COR-L47 (cell line): ENCODE measurements around the gene GRIFIN.
A peak's percentile ranks its signal among the peaks of the same experiment; 100 is the strongest.

Experiments
- DNase-seq: peaks from one replicate; lab custom pipeline; 2025; lab: John Stamatoyannopoulos, UW

GRIFIN gene, protein sequence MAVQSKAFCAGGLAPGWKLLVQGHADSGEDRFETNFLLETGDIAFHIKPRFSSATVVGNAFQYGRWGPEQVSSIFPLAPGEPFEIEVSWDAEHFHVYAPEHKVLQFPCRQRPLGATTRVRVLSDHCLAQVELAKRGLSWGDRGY

GRCh38 chr7:2476298-2476697, at the start of gene GRIFIN:
TSS of gene GRIFIN (minus strand) at chr7:2476398. CDS start at chr7:2476383, 15 bp downstream.
- no peak for DNase-seq

- no peak for DNase-seq
Measured at GRCh38 chr7:2524808-2525657, 48.8 kb upstream of the GRIFIN start.

DNA sequence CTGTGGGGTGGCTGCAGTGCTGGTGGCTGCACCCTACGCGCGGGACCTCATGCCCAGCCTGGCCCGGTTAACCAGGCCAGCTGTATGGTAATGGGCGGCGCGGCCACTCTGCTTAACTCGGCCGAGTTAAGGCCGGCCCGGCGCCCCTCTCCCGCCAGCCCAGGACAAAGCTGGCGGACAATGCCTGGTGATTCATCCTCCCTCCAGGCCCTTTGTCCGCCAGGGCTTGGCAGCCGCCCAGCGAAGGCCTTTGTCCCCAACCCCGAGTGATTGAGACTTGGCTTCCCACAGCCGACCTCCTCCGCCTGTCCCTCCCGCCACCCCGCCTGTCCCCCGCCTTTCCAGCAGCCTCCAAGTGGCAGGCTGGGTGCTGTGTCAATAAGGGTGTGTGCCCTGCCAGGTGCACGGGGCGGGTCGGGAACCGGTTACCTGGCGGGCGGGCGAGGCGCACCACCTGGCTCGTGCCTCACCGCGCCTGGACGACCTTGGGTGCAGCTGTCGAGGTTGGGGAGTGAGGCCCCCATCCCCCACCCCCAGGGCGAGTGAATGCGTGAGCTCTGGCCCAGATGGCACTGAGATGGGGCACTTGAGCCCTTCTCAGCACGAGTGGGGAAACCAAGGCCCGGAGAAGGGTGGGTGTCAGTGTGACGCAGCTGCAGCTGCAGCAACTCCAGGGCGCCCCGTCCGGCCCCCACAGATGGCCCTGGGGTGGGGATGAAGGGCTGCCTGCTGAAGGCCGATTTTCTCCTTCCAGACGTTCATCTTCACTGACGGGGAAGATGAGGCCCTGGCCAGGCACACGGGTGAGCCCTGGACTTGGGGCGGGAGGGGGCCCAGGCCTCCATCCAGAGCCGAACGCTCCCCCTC, 48.0 kb upstream of the GRIFIN start:
- DNase-seq: peak; percentile 97

DNA sequence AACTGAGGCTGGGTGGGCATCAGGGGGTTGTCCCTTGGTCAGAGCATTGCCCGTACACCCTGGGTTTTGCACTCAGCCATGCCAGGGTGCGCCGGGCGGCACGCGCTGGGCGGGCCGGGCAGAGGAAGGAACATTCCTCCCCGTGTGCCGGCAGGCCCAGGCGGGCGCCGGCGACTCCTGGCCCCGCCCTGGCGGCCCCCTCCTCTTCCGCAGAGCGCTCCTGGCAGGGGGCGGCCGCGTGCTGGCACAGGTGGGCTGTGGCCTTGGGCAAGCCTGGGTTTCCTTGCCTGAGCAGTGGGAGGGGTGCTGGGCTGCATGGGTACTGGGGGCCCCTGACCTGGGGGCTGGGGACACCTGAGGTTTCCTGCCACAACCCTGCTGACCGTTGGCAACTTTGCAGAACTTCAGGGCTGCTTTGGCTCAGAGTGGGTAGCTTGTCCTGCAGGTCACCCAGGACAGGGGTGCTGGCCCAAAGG, 47.3 kb upstream of the GRIFIN start:
- DNase-seq: peak; percentile 91

DNA sequence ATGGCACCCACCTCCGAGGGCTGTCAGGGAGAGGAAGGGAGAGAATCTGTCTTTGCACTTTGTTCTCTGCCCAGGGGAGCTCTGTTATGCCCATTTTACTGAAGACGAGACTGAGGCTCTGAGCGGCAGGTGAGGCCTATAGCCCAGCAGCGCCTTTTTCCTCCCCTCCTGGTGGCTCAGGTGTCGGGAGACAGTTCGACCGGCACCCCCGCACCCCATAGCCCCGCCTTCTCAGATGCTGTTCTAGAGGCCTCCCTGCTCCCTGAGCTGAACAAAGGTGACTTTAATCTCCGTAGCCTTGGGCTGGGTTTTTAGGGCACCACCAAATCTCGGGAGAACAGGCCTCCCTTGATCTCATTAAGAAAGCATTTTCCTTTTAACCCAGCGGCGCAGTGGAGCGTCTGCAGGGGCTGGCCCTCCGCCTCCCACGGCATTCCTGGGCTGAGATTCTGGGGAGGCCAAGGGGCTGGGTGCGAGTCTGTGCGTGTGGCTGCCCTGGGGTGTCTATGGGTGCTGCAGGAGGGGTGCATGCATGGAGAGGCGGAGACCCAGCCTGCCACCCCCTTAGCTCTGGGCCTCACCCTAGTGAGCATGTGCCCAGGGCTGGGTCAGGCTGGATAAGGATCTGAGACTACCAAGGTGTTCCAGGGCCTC, 46.7 kb upstream of the GRIFIN start:
- DNase-seq: peak; percentile 45

DNA sequence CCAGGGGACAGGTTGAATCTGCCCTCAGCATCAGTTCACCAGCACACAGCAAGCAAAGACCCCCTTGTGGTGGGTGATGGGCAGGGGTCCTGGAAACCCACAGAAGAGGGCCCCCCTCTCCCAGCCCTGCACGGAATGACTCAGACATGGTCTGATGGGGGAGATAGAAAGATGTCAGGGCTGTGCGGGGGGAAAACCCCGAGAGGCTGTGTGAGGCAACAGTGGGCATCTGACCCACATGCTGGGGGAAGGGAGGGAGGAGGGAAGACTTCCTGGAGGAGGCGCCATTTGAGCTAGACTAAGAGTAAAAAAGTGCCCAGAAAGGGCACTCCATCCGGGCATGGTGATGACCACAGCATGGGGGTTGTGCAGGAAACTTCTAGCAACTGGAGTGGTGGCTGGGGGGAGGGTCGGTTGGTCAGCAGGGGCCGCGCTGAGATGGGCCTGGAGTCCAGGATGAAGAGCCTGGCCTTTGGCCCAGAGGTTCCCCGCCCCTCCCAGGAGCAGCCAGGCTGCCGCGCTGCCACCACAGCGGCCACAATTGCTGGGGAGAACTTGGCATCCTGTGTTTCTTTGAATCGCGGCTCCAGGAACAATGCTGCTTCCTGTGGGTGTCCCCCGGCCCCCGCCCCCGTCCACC, 45.9 kb upstream of the GRIFIN start:
- DNase-seq: peak; percentile 38

DNA sequence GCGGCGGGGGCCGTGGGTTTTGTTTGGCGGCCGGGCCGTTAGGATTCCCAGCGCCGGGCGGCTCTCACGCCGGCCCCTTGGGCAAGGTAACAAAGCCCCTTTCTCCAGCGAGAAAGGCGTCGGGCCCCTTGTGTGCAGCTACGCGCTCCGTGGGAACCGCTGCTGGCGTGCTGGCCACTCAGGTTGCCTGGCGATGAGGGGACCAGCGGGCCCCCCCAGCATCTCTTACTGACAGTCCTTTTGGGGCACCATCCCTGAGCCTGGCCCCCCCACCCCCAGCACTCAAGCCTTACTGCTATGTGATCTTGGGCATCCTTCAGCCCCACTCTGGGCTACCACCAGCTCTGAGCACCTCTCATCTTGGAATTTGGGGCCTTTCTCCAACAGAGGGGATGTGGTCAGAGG, 45.1 kb upstream of the GRIFIN start:
- no peak for DNase-seq

GRCh38 chr7:2520761-2521290, 44.6 kb upstream of the GRIFIN start:
- no peak for DNase-seq

GRCh38 chr7:2520131-2520760, 44.0 kb upstream of the GRIFIN start:
- peak; percentile 21 for DNase-seq

GRCh38 chr7:2519119-2519930, 43.1 kb upstream of the GRIFIN start, which contains the start of gene LFNG:
TSS of gene LFNG (plus strand) at chr7:2519774. CDS start at chr7:2519862, 88 bp downstream.
- DNase-seq: peak; percentile 91

DNA sequence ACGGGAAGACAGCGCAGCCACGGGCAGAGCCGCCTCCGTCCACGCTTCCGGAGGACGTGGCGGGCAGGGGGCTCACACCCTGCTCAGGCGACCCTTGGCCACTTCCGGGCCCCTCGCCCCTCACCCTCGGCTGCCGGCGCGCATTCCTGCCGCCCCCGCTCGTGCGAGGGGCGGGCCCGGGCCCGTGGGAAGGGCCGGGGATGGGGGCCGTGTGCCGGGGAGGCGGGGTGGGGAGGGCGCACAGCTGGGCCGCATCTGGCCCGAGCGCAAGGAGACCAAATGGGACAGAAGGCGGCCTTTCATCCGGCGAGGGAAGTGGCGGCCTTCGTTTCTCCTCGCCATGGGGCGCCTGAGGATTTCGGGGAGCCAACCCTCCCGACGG, 42.5 kb upstream of the GRIFIN start:
- DNase-seq: no peak

DNA sequence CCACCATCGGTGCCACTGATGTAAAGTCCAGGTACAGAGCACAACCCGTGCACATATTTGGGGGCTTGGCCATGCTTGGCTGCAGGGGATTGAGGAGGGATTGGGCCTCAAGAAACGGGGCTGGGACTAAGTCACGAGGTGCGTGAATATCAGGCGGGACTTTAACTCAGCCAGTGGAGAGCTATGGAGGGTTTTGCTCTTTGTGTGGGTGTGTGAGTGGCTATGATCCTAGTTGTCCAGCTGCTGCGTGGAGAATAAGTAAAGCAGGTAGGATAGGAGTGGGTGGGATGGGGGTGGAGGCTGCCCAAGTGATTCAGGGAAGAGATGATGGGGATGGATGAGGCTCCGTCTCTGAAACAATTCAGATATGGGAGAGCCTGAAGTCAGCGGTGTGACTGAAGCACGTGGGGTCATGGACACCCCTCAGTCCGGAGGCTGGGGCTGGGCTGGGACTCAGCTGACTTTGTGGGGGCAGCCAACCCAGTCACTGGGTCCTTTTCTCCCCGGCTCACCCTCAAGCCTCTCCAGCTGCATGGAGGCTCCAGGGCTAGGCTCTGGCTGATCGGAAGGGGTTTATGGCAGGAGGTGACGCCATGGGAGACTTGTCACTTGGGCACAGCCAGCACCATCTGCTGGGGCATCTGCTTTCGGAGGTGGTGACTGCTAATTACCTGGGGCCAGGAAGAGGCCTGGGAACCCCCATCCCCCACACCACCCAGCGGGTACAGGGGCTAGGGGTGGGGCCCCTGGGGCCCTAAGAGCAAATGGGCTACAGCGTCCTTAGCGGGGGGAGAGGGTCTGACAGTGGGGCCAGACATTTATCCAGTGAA, 41.7 kb upstream of the GRIFIN start:
- DNase-seq: no peak

- no peak for DNase-seq
Measured at GRCh38 chr7:2517026-2517425, 40.8 kb upstream of the GRIFIN start.

DNA sequence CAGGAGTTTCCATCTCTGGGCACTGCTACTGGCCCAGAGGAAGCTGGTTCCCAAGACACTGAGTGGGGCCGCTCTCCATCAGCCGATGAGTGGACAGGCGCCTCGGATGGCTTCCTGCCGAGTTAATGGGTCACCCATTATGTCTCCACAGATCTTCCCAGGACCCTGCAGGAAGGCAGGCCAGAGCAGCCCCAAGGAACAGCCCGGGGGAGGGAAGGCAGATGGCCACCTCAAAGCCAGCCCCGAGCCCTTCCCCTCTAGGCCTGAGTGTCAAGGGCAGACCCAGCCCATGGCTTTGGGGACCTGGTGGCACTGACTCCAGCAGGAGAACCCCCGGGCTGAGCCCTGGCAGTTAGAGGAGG, 40.0 kb upstream of the GRIFIN start:
- DNase-seq: no peak

- DNase-seq: no peak
Measured at GRCh38 chr7:2515424-2516193, 39.4 kb upstream of the GRIFIN start.

DNA sequence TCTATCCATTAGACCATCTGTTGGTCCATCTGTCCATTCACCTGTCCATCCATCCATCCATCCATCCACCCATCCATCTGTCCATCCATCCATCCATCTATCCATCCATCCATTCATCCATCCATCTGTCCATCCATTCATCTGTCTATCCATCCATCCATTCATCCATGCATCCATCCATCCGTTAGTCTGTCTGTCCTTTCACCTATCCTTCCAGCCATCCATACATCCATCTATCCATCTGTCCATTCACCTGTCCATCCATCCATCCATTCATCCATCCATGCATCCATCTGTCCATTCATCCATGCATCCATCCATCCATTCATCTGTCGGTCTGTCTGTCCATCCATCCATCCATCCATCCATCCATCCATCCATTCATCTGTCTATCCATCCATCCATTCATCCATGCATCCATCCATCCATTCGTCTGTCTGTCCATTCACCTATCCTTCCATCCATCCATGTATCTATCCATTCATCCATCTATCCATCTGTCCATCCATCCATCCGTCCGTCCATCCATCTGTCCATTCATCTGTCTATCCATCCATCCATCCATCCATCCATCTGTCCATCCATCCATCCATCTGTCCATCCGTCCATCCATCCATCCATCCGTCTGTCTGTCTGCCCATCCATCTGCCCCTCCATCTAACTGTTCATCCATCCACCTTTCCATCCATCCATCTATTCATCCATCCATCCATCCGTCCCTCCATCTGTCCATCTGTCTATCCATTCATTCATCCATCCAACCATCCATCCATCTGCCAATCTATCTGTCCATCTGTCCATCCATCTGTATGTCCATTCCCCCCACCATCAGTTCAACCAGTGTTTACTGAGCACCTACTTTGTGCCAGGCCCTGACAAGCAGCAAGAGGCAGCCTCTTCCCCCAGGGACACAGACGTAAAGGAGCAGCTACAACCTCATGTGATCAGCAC, 38.5 kb upstream of the GRIFIN start:
- no peak for DNase-seq

DNA sequence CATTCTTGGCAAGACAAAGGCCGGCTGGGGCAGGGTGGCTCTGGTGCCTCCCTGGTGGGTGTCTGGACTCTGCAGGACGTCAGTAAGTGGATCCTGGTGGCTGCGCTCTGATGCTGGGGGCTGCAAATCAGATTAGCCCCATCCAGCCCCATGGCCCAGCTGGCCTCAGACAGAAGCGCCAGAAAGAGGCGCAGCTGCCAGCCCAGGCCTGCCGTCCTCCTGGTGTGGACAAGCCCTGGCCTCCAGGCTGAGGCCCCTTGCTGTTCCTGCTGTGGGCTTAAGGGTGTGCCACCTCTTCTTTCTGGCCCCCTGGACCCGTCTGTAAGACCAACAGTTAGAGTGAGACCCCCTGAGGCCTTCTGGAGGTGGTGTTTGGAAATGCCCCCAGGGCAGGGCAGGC, 37.5 kb upstream of the GRIFIN start:
- DNase-seq: no peak
